GM12864 (cell line): ENCODE data around the gene SMIM24.

Source experiments
- DNase-seq: peaks from one replicate; pipeline ENCODE4 v3.0.0-alpha.2; 2011; ENCODE audit warnings: low read depth
- H3K4me3 ChIP-seq: 2 replicates; pipeline ENCODE4 v1.5.1; 2011; ENCODE audit warnings: mild to moderate bottlenecking, low read depth, low read length, control low read depth
- TF ChIP-seq, protein P1 (sequence below): IDR thresholded peaks from 2 replicates; pipeline ENCODE4 v1.5.1; 2011; ENCODE audit warnings: low read depth, mild to moderate bottlenecking, moderate library complexity, low read length, control low read depth, inconsistent platforms; ENCODE audit errors: missing control alignments

SMIM24 gene

DNA sequence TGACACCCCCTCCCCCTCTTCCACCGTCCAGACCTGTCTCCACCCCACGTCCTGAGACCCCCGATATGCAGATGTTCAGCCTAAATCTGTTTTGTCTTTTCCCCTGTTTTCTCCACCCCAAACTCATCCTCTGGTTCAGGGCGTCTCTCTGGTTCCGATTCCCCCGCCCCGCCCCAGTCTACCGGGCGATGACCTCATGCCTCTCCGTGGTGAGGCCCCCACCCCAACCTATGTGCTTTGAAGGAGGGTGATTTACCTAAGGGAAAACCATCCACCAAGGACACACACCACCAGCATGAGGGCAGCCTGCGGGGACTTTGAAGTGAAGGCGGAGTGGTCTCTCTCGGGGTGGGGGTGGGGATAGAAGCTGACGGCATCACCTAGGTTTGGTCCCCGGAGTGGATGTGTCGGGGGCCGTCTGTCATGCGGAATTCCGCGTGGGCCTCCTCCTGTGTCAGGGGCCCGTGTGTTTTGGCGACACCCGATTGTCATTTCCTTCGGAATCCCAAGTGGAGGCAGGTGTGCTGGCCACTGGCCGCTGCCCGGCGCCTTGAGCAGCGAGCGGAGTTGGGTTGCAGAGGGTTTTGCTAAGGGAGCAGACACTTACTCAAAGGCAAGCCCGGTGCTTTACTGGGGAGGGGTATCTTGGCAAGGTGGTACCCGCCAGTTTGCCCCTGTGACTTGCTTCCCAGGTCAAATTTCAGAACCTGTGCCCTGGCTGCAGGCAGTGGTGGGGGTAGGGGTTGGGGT lies 27.2 kb upstream of the SMIM24 start:
- H3K4me3 ChIP-seq = peak overlapping the region; percentile 93
- no peak for DNase-seq
- TF ChIP-seq, protein P1, sequence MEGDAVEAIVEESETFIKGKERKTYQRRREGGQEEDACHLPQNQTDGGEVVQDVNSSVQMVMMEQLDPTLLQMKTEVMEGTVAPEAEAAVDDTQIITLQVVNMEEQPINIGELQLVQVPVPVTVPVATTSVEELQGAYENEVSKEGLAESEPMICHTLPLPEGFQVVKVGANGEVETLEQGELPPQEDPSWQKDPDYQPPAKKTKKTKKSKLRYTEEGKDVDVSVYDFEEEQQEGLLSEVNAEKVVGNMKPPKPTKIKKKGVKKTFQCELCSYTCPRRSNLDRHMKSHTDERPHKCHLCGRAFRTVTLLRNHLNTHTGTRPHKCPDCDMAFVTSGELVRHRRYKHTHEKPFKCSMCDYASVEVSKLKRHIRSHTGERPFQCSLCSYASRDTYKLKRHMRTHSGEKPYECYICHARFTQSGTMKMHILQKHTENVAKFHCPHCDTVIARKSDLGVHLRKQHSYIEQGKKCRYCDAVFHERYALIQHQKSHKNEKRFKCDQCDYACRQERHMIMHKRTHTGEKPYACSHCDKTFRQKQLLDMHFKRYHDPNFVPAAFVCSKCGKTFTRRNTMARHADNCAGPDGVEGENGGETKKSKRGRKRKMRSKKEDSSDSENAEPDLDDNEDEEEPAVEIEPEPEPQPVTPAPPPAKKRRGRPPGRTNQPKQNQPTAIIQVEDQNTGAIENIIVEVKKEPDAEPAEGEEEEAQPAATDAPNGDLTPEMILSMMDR = no peak

DNA sequence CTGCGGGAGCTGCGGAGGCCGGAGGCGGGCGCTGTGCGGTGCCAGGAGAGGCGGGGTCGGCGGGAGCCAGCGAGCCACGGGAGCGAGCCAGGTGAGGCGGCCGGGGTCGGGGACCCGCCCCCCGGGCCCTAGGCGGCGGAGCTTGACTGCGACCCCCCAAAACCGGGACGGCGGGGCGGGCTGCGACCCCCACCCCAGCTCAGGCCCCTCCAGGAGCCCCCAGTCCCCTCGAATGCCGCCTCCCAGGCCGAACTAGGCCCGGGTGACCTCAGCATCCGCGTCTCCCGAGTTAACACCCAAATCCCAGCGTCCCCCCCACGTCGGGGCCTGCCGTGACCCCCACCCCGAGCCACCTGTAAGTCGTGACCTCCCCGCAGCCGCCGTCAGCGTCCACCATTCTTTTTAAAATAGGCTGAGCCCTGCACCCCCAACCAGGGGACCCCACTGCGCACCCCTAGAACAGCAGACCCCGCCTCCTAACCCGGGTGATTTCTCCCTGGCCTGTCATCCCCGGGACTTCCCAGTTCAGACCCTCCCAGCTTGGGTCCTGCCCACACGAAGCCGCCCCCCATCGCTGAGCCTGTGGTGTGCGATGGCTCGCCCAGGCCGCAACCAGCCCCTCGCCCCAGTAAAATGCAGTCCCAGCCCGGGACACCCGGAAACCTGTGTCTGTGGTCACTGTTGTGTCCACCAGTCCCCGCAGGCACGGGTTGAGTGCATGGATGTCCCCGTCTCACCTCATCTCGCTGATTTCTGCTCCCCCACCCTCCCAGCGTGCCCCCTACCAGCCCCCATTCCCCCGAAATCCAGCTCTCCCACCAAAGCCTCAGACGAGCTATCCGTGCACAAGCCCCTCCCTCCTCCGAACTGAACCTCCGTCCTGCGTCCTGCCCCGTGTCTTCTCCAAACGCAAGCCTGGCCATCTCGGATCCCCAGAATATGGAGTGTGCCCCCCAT lies 26.3 kb upstream of the SMIM24 start:
- H3K4me3 ChIP-seq = peak overlapping the region; percentile 93
- TF ChIP-seq, protein P1 = no peak
- no peak for DNase-seq

DNA sequence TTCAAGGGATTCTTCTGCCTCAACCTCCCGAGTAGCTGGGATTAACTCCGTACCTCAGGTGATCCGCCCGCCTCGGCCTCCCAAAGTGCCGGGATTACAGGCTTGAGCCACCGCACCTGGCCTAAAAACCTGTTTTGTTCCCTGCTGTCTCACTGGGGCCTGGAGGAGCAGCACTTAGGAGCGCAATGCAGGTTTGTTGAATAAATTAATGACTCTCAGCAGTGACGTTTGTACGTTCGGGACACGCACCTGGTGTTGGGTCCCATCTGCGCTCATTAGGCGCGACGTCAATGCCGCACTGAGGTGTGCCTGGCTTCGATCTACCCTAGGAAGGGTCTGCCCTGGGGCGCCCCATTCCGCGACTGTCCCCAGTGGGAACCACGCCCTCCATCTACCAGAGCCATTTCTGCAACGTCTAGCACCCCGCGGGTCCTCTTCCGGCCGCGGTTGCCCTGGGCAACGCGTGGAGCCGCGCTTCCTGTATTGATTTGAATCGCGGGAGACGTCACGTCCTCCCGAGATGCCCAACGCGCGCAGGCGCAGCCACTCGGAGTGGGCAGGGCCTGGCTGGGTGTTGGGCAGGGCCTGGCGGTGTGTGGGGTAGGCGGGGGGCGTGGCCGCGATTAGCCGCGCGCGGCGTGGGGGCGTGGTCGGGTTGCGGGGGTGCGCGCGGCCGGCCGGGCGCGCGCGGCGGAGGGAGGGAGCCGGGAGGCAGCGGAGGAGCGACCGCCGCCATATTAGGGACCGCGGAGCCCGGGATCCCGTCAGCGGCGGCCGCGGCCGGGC lies 25.5 kb upstream of the SMIM24 start, which contains the start of gene FZR1:
FZR1 (plus strand) TSS at position 714 of the 786 bp plus-strand sequence. CDS start 16,679 bp downstream, outside the sequence.
- TF ChIP-seq, protein P1 = no peak
- peak within 1 kb of the TSS; percentile 93 for H3K4me3 ChIP-seq
- peak; percentile 94 for DNase-seq

DNA sequence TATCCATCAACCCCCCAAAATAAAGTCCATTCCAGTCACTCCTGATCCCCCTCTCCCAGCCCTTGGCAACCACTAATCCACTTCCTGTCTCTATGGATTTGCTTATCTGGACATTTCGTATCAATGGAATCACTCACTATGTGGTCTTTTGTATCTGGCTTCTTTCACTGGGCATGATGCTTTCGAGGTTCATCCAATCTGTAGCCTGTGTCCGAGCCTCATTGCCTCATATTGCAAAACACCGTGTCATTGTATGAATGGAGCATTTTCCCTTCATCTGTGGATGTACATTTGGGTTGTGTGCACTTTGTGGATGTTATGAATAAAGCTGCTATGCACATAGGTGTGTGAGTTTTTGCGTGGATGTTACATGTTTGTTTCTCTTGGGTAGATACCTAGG lies 24.4 kb upstream of the SMIM24 start:
- H3K4me3 ChIP-seq = peak overlapping the region; percentile 60; the same call in 1 of the 2 replicates
- no peak for DNase-seq
- TF ChIP-seq, protein P1 = no peak

DNA sequence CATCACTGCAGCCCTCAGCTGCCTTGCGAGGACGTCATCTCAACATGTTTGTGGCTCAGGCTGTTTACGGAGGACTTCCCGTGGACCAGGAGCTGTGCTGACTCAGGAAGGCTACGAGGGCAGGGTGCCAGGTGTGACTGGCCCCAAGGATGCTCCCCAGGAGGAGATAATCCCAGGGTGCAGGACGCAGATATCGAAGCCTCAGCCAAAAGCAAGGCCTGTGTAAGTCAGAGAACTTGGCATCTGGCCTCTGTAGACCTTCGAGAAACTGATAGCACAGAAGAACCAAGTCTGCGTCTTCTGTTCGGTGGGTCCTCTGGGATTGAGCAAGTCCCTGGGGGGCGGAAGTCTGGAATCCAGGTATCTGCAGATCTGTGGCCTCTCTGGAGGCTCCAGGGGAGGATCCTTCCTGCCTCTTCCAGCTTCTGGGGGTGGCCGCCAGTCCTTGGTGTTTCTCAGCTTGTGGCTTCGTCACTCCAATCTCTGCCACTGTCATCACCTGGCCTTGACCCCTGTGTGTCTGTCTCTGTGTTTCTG lies 22.8 kb upstream of the SMIM24 start:
- no peak overlapping the region for H3K4me3 ChIP-seq
- no peak for DNase-seq
- TF ChIP-seq, protein P1 = no peak

DNA sequence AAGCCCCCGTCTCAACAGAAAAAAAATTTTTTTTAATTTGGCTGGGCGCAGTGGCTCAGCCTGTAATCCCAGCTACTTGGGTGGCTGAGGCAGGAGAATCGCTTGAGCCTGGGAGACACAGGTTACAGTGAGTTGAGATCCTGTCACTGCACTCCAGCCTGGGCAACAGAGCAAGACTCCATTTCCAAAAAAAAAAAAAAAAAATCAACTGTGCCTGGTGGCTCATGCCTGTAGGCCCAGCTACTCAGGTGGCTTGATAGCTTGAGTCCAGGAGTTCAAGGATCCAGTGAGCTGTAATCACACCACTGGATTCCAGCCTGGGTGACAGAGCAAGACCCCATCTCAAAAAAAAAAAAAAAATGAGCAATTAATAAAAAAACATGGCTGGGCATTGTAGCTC lies 21.5 kb upstream of the SMIM24 start:
- DNase-seq = no peak
- H3K4me3 ChIP-seq = no peak overlapping the region
- TF ChIP-seq, protein P1 = no peak
